HG02571 (cell line): ENCODE measurements around the gene ZNF561.
"Not testable (repeated sequence)": the region's sequence is repeated elsewhere in the genome, so short reads cannot be mapped to it uniquely, and the experiment has no call there.

Experiments
- ATAC-seq: cut with Tn5 transposase; IDR thresholded peaks from one replicate; pipeline ENCODE4 v1.9.1; 2021; ENCODE audit warnings: mild to moderate bottlenecking, moderate library complexity; ENCODE audit not compliant: unreplicated experiment

ZNF561 gene

GRCh38 chr19:9582081-9582725 is 38.8 kb downstream of the ZNF561 start:
- not testable (repeated sequence) for ATAC-seq

DNA sequence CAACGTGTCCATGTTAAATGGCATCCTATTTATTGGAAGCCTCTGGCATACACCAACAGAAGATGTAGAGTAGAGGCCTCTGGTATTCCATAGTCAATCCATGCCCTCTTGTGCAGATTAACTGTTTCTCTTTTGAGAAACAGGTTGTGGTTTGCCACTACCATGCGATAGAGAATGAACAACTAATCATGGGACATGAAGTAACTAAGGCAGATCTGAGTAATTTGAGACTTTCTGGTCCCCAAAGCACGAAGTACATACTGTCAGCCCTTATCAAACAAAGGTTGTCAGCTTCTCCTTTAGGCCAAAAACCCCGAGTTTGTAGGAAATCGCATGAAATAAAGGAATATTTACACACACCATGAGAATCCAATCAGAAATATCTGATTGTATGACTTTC is 40.3 kb downstream of the ZNF561 start:
- ATAC-seq: no peak

- ATAC-seq: no peak
Measured at GRCh38 chr19:9570255-9570654, 50.8 kb downstream of the ZNF561 start.

GRCh38 chr19:9566729-9567128 is 54.3 kb downstream of the ZNF561 start:
- no peak for ATAC-seq

DNA sequence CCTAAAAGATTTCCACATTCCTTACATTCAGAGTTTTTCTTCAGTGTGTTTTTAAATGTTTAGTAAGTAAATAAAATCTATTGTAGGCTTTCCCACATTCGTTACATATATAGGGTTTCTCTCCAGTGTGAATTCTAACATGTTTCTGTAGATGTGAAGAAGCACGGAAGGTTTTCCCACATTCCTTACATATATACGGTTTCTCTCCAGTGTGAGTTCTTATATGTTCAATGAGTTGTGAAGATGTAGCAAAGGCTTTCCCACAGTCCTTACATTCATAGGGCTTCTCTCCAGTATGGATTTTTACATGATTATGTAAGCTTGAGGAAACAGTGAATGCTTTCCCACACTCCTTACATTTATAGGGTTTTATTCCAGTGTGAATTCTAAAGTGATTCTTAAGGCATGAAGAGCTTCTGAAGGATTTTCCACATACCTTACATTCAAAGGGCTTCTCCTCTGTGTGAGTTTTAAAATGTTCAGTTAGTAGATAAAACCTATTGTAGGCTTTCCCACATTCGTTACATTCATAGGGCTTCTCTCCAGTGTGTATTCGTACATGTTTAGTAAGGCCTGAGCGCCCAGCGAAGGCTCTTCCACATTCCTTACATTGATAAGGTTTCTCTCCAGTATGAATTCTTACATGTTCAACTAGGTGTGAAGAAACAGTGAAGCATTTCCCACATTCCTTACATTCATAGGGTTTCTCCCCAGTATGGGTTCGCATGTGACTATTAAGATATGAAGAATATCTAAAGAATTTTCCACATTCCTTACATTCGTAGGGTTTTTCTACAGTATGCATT is 54.9 kb downstream of the ZNF561 start:
- no peak for ATAC-seq
